Activated CD8-positive, alpha-beta T cell treated with anti-CD3 and anti-CD28 coated beads, Interleukin-2, amount 10 ng/mL, durations not matched to agents 7 days and 5 days (primary cell): Measurements from ENCODE around the gene COL8A2. TPM values are rescaled to one million over a fixed set of nuclear protein-coding genes. Genes with fewer than 3 reads are reported as not detected.

Experiments
- ATAC-seq: fragments of 150-1000 bp; cut with Tn5 transposase; one replicate; pipeline ENCODE4 v1.10.0; 2021; ENCODE audit warnings: moderate library complexity
- CTCF ChIA-PET: fragments of 350-600 bp; sonication (Branson Sonifier 250); formaldehyde crosslinking; loops from one replicate; lab custom pipeline; 2021; ENCODE audit warnings: antibody characterized with exemption; lab: Charles Lee
- POLR2A ChIA-PET: fragments of 350-600 bp; sonication (Branson Sonifier 250); formaldehyde crosslinking; loops from one replicate; lab custom pipeline; 2021; ENCODE audit warnings: antibody characterized with exemption; lab: Charles Lee
- DNase-seq: peaks from one replicate; pipeline ENCODE4 v3.0.0-alpha.2; 2020
- H3K27ac Mint-ChIP-seq: one replicate; pipeline ENCODE4 v1.8.0; 2021; ENCODE audit warnings: mild to moderate bottlenecking, mixed read lengths
- H3K27me3 Mint-ChIP-seq: one replicate; pipeline ENCODE4 v1.8.0; 2021; ENCODE audit warnings: low read depth, mixed read lengths
- H3K36me3 Mint-ChIP-seq: one replicate; pipeline ENCODE4 v1.8.0; 2021; ENCODE audit warnings: low read depth, mixed read lengths
- H3K4me1 Mint-ChIP-seq: one replicate; pipeline ENCODE4 v1.8.0; 2021; ENCODE audit warnings: low read depth, mixed read lengths
- H3K4me3 Mint-ChIP-seq: one replicate; pipeline ENCODE4 v1.8.0; 2021; ENCODE audit warnings: mild to moderate bottlenecking, mixed read lengths
- H3K9me3 Mint-ChIP-seq: one replicate; pipeline ENCODE4 v1.8.0; 2022; ENCODE audit warnings: mixed read lengths; ENCODE audit not compliant: insufficient read depth
- total RNA-seq, 2 experiments: library from RNA; stranded (reverse); gene quantifications; one replicate each; pipeline ENCODE4 v1.2.3, GENCODE V29; 2021

COL8A2 gene
- total RNA-seq, result under 1 TPM in 1 of 2 experiments, not detected in 1; 0.08 TPM

DNA sequence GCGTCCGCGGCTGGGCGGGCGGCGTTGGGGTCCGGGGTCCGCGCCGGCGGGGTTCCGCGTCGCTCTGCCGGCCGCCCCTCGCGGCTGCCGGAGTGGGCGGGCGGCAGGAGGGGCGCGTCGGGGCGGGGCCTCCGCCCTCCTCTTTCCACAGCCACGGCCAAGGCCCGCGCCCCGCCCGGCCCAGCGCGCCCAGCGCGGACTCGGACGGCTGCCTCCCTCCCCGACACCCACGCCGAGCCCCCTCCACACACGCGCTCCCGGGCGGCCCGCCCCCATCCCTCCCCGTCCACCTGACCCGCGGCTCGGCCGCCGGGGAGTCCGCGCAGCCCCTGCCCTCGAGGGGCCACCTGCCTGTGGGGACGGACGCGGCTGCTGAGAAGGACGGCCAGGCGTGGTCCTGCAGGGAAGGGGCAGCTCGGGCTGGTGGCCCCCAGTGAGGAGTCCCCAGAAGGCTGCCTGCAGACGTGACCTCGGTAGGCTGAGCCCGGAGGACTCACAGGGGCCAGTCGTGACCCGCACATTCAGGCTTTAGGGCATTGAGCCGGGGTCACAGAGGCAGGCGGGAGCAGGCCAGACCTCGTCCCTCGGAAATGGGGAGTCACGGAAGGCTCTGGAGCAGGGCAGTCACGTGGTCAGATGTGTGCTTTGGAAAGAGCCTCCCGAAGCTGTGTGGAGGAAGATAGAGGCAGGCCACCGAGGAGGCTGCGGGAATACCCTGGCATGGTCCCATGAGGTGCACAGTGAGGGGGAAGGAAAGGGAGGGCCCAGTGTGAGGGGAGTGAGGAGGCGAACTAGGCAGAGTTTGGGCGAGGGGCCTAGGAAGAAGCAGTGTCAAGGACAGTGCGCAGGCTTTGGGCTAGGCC is at the start of gene COL8A2:
COL8A2 (minus strand) TSS at position 94 of the 863 bp plus-strand sequence. CDS start 24,980 bp downstream, outside the sequence.
- H3K36me3 Mint-ChIP-seq, result no peaks in the 10 kb centered on the region
- H3K4me1 Mint-ChIP-seq, result peaks cover 20% of the 10 kb centered on the region
- H3K4me3 Mint-ChIP-seq, result peak within 1 kb of the TSS; percentile 50
- CTCF ChIA-PET, result no interaction called here
- POLR2A ChIA-PET, result no interaction called here
- DNase-seq (no peak), ATAC-seq (peak; percentile 75)
- peaks cover 39% of the 10 kb centered on the region for H3K27me3 Mint-ChIP-seq
- no peak within 1 kb of the TSS for H3K27ac Mint-ChIP-seq
- H3K9me3 Mint-ChIP-seq, result no peaks in the 10 kb centered on the region

DNA sequence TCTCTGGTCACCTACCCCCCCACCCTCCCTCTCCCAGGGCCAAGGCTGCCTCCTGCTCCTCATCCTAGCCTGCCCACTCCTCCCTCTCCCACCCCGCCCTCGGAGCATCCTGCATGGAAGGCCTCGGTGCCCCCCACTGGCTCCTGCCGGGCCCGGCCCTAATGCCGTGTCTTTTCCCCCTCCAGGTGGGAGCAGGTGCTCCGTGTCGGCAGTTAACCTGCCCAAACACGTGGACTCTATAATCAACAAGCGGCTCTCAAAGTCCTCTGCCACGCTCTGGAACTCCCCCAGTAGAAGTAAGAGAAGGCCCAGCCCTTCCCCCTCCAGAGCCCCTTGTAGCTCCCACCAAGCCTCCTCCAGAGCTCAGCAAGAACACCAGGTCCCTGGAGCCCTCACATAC is 49.7 kb upstream of the COL8A2 start:
- ChIA-PET POLR2A (interaction anchor here (0.6 to 1.3 kb wide), 2 partner anchors 12 to 49 kb away, joined by 3 to 4 read pairs; partner anchors contain the start of gene THRAP3), CTCF (no interaction called here)
- Mint-ChIP-seq H3K4me1 (peaks cover 5% of the 10 kb centered on the region), H3K36me3 (peaks cover 64% of the 10 kb centered on the region), H3K27me3 (no peaks in the 10 kb centered on the region), H3K9me3 (no peaks in the 10 kb centered on the region), H3K27ac (no peak overlapping the region), H3K4me3 (no peak overlapping the region)
- no peak for ATAC-seq
- DNase-seq, result no peak

DNA sequence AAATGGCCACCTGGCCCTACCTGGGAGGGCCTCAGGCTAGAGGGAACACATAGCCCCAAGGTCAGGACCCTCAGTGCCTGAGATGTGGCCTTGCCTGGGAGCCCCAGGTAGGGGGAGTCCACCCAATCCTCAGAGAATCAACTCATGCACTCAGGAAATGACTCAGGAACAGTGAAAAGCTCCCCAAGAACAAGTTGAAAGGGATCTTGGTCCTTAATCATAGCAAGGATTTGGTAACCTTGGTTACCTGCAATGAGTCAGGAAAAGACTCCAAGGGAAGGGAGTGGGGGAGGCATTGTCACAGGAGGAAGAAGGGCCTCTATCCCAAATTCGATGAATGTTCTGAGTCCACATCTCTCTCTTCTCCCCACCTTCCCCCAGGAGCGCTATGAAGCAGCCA is 48.0 kb upstream of the COL8A2 start:
- H3K4me3 Mint-ChIP-seq, result no peak overlapping the region
- ATAC-seq (no peak), DNase-seq (no peak)
- H3K27me3 Mint-ChIP-seq, result no peaks in the 10 kb centered on the region
- no peaks in the 10 kb centered on the region for H3K9me3 Mint-ChIP-seq
- CTCF ChIA-PET, result interaction anchor here (1.7 kb wide), 1 partner anchor 23 kb away, joined by 8 read pairs; the partner anchor contains the start of gene TRAPPC3
- H3K36me3 Mint-ChIP-seq, result peaks cover 59% of the 10 kb centered on the region
- POLR2A ChIA-PET, result interaction anchor here (0.6 kb wide), 1 partner anchor 10 kb away, joined by 4 read pairs; no protein-coding TSS in a partner anchor
- H3K27ac Mint-ChIP-seq, result no peak overlapping the region
- peaks cover 9% of the 10 kb centered on the region for H3K4me1 Mint-ChIP-seq

GRCh38 chr1:36172017-36172747 is 47.2 kb upstream of the COL8A2 start:
- Mint-ChIP-seq H3K27me3 (no peaks in the 10 kb centered on the region), H3K27ac (no peak overlapping the region), H3K4me1 (peaks cover 10% of the 10 kb centered on the region), H3K36me3 (peaks cover 60% of the 10 kb centered on the region), H3K9me3 (no peaks in the 10 kb centered on the region), H3K4me3 (no peak overlapping the region)
- ChIA-PET POLR2A (no interaction called here), CTCF (interaction anchor here (1.7 kb wide), 1 partner anchor 22 kb away, joined by 8 read pairs; the partner anchor contains the start of gene TRAPPC3)
- DNase-seq (no peak), ATAC-seq (no peak)

GRCh38 chr1:36170643-36171412 is 45.8 kb upstream of the COL8A2 start:
- DNase-seq (no peak), ATAC-seq (no peak)
- Mint-ChIP-seq H3K9me3 (no peaks in the 10 kb centered on the region), H3K36me3 (peaks cover 68% of the 10 kb centered on the region), H3K4me3 (no peak overlapping the region), H3K4me1 (peaks cover 20% of the 10 kb centered on the region), H3K27me3 (no peaks in the 10 kb centered on the region), H3K27ac (no peak overlapping the region)
- CTCF ChIA-PET, result interaction anchor here (0.8 to 3.1 kb wide), 5 partner anchors 12 to 115 kb away, joined by 3 to 16 read pairs (median 6); partner anchors contain the start of gene TRAPPC3
- POLR2A ChIA-PET, result interaction anchor here (1.3 to 1.4 kb wide), 2 partner anchors 8 to 11 kb away, joined by 4 to 6 read pairs; no protein-coding TSS in a partner anchor

DNA sequence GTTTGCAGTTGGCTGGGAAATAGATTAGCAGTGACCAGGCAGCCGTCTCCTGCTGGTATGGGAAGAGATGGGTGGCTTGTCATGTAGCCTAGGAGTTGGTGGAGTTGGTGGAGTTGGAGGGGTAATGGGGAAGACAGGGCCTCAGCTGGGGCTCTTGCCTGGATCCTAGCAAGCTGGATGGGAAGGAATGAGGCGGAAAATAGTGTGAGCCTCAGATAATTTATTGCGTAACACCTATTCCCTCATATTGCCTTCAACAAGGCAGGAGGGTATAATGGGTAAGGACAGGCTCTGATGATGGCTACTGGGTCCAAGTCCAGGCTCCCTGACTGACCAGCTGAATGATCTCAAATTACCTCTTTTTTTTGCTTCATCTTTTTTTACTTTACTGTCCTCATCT is 43.5 kb upstream of the COL8A2 start:
- Mint-ChIP-seq H3K4me1 (peaks cover 27% of the 10 kb centered on the region), H3K36me3 (peaks cover 59% of the 10 kb centered on the region), H3K27ac (no peak overlapping the region), H3K4me3 (no peak overlapping the region), H3K9me3 (no peaks in the 10 kb centered on the region), H3K27me3 (no peaks in the 10 kb centered on the region)
- no peak for ATAC-seq
- no peak for DNase-seq
- POLR2A ChIA-PET, result no interaction called here
- CTCF ChIA-PET, result interaction anchor here (2.7 to 3.1 kb wide), 2 partner anchors 19 to 20 kb away, joined by 11 to 16 read pairs; partner anchors contain the start of gene TRAPPC3

DNA sequence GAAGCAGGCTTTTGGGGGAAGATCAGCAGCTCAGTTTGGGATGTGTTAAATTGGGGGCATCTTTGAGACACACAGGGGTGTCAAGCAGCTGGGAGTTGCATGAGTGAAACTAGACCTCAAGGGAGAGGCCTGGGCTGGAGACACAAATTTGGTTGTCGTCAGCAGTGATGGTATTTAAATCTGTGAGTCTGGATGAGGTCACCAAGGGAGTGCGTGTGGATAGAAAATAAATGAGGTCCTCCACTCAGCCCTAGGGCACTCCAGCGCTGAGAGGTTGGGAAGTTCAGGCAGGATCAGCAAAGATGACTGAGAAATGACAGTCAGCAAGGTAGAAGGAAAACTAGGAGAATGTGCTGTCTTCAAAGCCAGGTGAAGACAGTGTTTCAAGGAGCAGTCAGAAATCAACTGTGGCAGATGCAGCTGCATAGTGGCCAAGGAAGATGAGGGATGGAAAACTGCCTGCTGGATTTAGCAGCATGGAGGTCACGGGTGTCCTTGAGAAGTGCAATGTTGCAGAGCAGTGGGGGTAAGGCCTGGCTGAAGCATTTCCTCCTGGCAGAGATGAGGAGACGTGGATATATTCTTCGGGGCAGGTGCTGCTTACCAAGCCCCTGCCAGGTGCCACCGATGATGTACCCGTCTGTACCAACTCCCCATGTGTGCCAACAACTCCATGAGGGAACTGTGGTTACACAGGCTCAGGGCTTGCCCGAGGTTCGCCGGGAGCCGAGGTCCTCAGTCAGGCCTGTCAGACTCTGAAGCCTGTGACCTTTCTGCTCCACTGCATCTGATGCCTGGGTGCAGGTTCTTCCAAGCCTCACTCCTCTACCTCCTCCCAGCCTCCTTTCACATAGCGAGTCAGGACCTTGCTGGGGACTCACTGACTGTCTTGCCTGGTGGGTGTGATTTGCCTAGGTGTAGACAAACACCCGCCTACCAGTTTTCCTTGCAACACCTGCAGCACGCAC is 42.2 kb upstream of the COL8A2 start:
- POLR2A ChIA-PET, result no interaction called here
- Mint-ChIP-seq H3K36me3 (peaks cover 61% of the 10 kb centered on the region), H3K4me1 (peaks cover 39% of the 10 kb centered on the region), H3K9me3 (no peaks in the 10 kb centered on the region), H3K27me3 (no peaks in the 10 kb centered on the region), H3K4me3 (no peak overlapping the region), H3K27ac (peak overlapping the region; percentile 48)
- DNase-seq (no peak), ATAC-seq (no peak)
- CTCF ChIA-PET, result interaction anchor here (0.9 to 1.9 kb wide), 2 partner anchors 18 to 32 kb away, joined by 3 to 8 read pairs; partner anchors contain the start of gene TRAPPC3

GRCh38 chr1:36166136-36166535 is 41.1 kb upstream of the COL8A2 start:
- no peaks in the 10 kb centered on the region for H3K27me3 Mint-ChIP-seq
- peak overlapping the region; percentile 23 for H3K27ac Mint-ChIP-seq
- ATAC-seq, result no peak
- peaks cover 64% of the 10 kb centered on the region for H3K36me3 Mint-ChIP-seq
- H3K4me1 Mint-ChIP-seq, result peaks cover 50% of the 10 kb centered on the region
- ChIA-PET CTCF (interaction anchor here (0.9 to 1.9 kb wide), 2 partner anchors 17 to 31 kb away, joined by 3 to 8 read pairs; partner anchors contain the start of gene TRAPPC3), POLR2A (no interaction called here)
- DNase-seq, result no peak
- no peak overlapping the region for H3K4me3 Mint-ChIP-seq
- H3K9me3 Mint-ChIP-seq, result no peaks in the 10 kb centered on the region

DNA sequence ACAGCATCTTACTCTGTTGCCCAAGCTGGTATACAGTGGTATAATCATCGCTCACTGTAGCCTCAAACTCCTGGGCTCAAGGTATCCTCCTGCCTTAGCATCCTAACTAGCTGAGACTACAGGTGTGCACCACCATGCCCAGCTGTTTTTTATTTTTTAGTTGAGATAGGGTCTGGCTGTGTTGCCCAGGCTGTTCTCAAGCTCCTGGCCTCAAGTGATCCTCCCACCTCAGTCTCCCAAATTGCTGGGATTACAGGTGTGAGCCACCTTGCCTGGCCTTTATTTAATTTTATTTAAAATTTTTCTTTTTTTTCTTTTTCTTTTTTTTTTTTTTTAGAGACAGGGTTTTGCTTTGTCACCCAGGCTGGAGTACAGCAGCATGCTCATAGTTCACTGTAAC is 40.1 kb upstream of the COL8A2 start:
- Mint-ChIP-seq H3K4me3 (no peak overlapping the region), H3K36me3 (peaks cover 65% of the 10 kb centered on the region), H3K9me3 (no peaks in the 10 kb centered on the region), H3K27me3 (no peaks in the 10 kb centered on the region), H3K27ac (no peak overlapping the region), H3K4me1 (peaks cover 59% of the 10 kb centered on the region)
- ChIA-PET CTCF (interaction anchor here (0.9 to 6.7 kb wide), 4 partner anchors 14 to 31 kb away, joined by 3 to 157 read pairs (median 6); partner anchors contain the start of gene TRAPPC3), POLR2A (no interaction called here)
- ATAC-seq (no peak), DNase-seq (no peak)

DNA sequence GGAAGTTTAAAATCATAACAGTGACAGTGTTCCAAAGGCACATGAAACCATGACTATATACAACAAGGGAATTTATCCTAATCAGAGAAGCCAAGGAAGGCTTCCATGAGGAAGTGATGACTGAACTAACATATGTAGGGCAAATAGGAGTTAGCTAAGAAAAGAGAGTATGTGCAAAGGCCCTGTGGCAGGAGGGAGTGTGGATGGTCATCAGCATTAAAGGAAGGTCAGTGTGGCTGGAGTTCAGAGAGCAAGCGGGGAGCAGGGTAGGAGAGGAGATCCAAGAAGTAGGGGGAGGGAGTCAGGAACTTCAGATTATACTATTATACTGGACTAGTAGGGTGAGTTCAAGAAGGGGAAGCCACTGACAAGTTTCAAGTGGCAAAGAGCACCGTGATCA is 39.3 kb upstream of the COL8A2 start:
- ChIA-PET CTCF (interaction anchor here (0.9 to 6.7 kb wide), 3 partner anchors 13 to 24 kb away, joined by 3 to 157 read pairs (median 60); partner anchors contain the start of gene TRAPPC3), POLR2A (no interaction called here)
- peak overlapping the region; percentile 21 for H3K27ac Mint-ChIP-seq
- no peak overlapping the region for H3K4me3 Mint-ChIP-seq
- H3K9me3 Mint-ChIP-seq, result no peaks in the 10 kb centered on the region
- peaks cover 64% of the 10 kb centered on the region for H3K4me1 Mint-ChIP-seq
- peaks cover 70% of the 10 kb centered on the region for H3K36me3 Mint-ChIP-seq
- DNase-seq (no peak), ATAC-seq (no peak)
- no peaks in the 10 kb centered on the region for H3K27me3 Mint-ChIP-seq
